WTC11 (cell line): ENCODE measurements around the gene CDH19. TPM values are rescaled to one million over a fixed set of nuclear protein-coding genes. Genes with fewer than 3 reads are reported as not detected.
A peak's percentile ranks its signal among the peaks of the same experiment; 100 is the strongest.

Experiments
- ATAC-seq: fragments of 200-7000 bp; cut with Tn5 transposase; 2 replicates; pipeline ENCODE4 v1.10.0; 2021; ENCODE audit warnings: mild to moderate bottlenecking, moderate library complexity
- CTCF ChIA-PET: fragments of 300-600 bp; sonication (Branson Sonifier 250); formaldehyde crosslinking; loops from one replicate; lab custom pipeline; 2021; ENCODE audit warnings: antibody characterized with exemption; lab: Charles Lee
- POLR2A ChIA-PET: fragments of 350-600 bp; sonication (Branson Sonifier 250); formaldehyde crosslinking; loops from one replicate; lab custom pipeline; 2021; ENCODE audit warnings: antibody characterized with exemption; lab: Charles Lee
- DNase-seq: peaks from one replicate; pipeline ENCODE4 v3.0.0; 2021; ENCODE audit warnings: low spot score
- H3K27ac Mint-ChIP-seq: 2 replicates; pipeline ENCODE4 v1.8.0; 2021; ENCODE audit warnings: mixed read lengths
- H3K27me3 Mint-ChIP-seq: 2 replicates; pipeline ENCODE4 v1.8.0; 2021; ENCODE audit warnings: low read depth, mild to moderate bottlenecking, moderate library complexity, mixed read lengths
- H3K36me3 Mint-ChIP-seq: 2 replicates; pipeline ENCODE4 v1.8.0; 2021; ENCODE audit warnings: mixed read lengths
- H3K4me1 Mint-ChIP-seq: 2 replicates; pipeline ENCODE4 v1.8.0; 2022; ENCODE audit warnings: mixed read lengths
- H3K4me3 Mint-ChIP-seq: 2 replicates; pipeline ENCODE4 v1.8.0; 2021; ENCODE audit warnings: mild to moderate bottlenecking, moderate library complexity, mixed read lengths
- H3K9me3 Mint-ChIP-seq: 2 replicates; pipeline ENCODE4 v1.8.0; 2021; ENCODE audit warnings: mixed read lengths
- AR ChIP-seq: fragments of 250-450 bp; sonication (Bioruptor Pico); IDR thresholded peaks from 2 replicates; pipeline ENCODE4 v1.9.0; 2021; ENCODE audit warnings: mild to moderate bottlenecking
- CBFB ChIP-seq: sonication (generic); formaldehyde crosslinking; IDR thresholded peaks from 2 replicates; pipeline ENCODE4 v1.8.1; 2022; ENCODE audit warnings: mild to moderate bottlenecking, low read depth, missing genetic modification reagents
- CREB1 ChIP-seq: sonication (generic); formaldehyde crosslinking; IDR thresholded peaks from 2 replicates; pipeline ENCODE4 v1.8.0; 2023; ENCODE audit warnings: mild to moderate bottlenecking, missing genetic modification reagents
- CTCF ChIP-seq: fragments of 200-600 bp; IDR thresholded peaks from 2 replicates; pipeline ENCODE4 v1.8.0; 2022; ENCODE audit warnings: antibody characterized with exemption
- EMX1 ChIP-seq: fragments of 250-450 bp; sonication (Bioruptor Pico); IDR thresholded peaks from 2 replicates; pipeline ENCODE4 v1.8.0; 2021; ENCODE audit warnings: mild to moderate bottlenecking
- ERG ChIP-seq: fragments of 250-450 bp; sonication (Bioruptor Pico); IDR thresholded peaks from 2 replicates; pipeline ENCODE4 v1.8.0; 2021; ENCODE audit warnings: mild to moderate bottlenecking
- HMGA2 ChIP-seq: fragments of 250-450 bp; sonication (Bioruptor Pico); IDR thresholded peaks from 2 replicates; pipeline ENCODE4 v1.4.0; 2021; ENCODE audit warnings: mild to moderate bottlenecking, moderate library complexity
- HMGXB4 ChIP-seq: sonication (generic); formaldehyde crosslinking; IDR thresholded peaks from 2 replicates; pipeline ENCODE4 v1.8.1; 2023; ENCODE audit warnings: mild to moderate bottlenecking, moderate library complexity, missing genetic modification reagents
- IRF2 ChIP-seq: sonication (generic); formaldehyde crosslinking; IDR thresholded peaks from 2 replicates; pipeline ENCODE4 v1.8.0; 2022; ENCODE audit warnings: low read depth, missing genetic modification reagents, borderline replicate concordance
- MAX ChIP-seq: sonication (generic); formaldehyde crosslinking; IDR thresholded peaks from 2 replicates; pipeline ENCODE4 v1.8.0; 2022; ENCODE audit warnings: mild to moderate bottlenecking, missing genetic modification reagents
- NR2C2 ChIP-seq: sonication (generic); formaldehyde crosslinking; IDR thresholded peaks from 2 replicates; pipeline ENCODE4 v1.8.0; 2022; ENCODE audit warnings: mild to moderate bottlenecking, missing genetic modification reagents
- NR3C1 ChIP-seq: sonication (generic); formaldehyde crosslinking; conservative IDR thresholded peaks from 2 replicates; pipeline ENCODE4 v1.8.1; 2023; ENCODE audit warnings: low read depth, mild to moderate bottlenecking, missing genetic modification reagents
- PREB ChIP-seq: sonication (generic); formaldehyde crosslinking; IDR thresholded peaks from 2 replicates; pipeline ENCODE4 v1.8.1; 2022; ENCODE audit warnings: mild to moderate bottlenecking, missing genetic modification reagents, moderate library complexity, borderline replicate concordance
- PRRX2 ChIP-seq: fragments of 250-450 bp; sonication (Bioruptor Pico); IDR thresholded peaks from 2 replicates; pipeline ENCODE4 v1.8.0; 2021; ENCODE audit warnings: mild to moderate bottlenecking
- SOX15 ChIP-seq: fragments of 250-450 bp; sonication (Bioruptor Pico); IDR thresholded peaks from 2 replicates; pipeline ENCODE4 v1.9.0; 2021; ENCODE audit warnings: mild to moderate bottlenecking
- ZBTB21 ChIP-seq: sonication (generic); formaldehyde crosslinking; IDR thresholded peaks from 2 replicates; pipeline ENCODE4 v1.8.1; 2023; ENCODE audit warnings: mild to moderate bottlenecking, missing genetic modification reagents, borderline replicate concordance
- ZNF121 ChIP-seq: sonication (generic); formaldehyde crosslinking; IDR thresholded peaks from 2 replicates; pipeline ENCODE4 v1.8.0; 2023; ENCODE audit warnings: missing genetic modification reagents
- ZNF138 ChIP-seq: sonication (generic); formaldehyde crosslinking; conservative IDR thresholded peaks from 2 replicates; pipeline ENCODE4 v1.8.1; 2022; ENCODE audit warnings: mild to moderate bottlenecking, moderate library complexity, missing genetic modification reagents
- ZNF219 ChIP-seq: sonication (generic); formaldehyde crosslinking; IDR thresholded peaks from 2 replicates; pipeline ENCODE4 v1.8.0; 2023; ENCODE audit warnings: missing genetic modification reagents, mild to moderate bottlenecking, borderline replicate concordance
- ZNF532 ChIP-seq: fragments of 250-450 bp; sonication (Bioruptor Pico); IDR thresholded peaks from 2 replicates; pipeline ENCODE4 v1.9.0; 2021; ENCODE audit warnings: mild to moderate bottlenecking, borderline replicate concordance
- total RNA-seq: library from RNA; stranded (reverse); gene quantifications from 3 replicates; pipeline ENCODE4 v1.2.3, GENCODE V29; 2021

Gene CDH19
- total RNA-seq, 1 experiment from 2014 or later, result not detected

- ChIA-PET POLR2A (no interaction called here), CTCF (no interaction called here)
- H3K4me3 Mint-ChIP-seq, result no peak overlapping the region
- DNase-seq, result no peak
- H3K4me1 Mint-ChIP-seq, result peaks cover 9% of the 10 kb centered on the region
- no peak for TF ChIP-seq ZNF121
- no peak for TF ChIP-seq CBFB
- TF ChIP-seq EMX1 (CRISPR knock-in tag), result no peak
- no peak for TF ChIP-seq CREB1 (CRISPR knock-in tag)
- no peak for TF ChIP-seq ZNF219 (CRISPR knock-in tag)
- TF ChIP-seq CTCF, result no peak
- no peak for TF ChIP-seq ZNF138 (CRISPR knock-in tag)
- no peak for TF ChIP-seq SOX15
- no peak for TF ChIP-seq ZNF532 (CRISPR knock-in tag)
- no peak for TF ChIP-seq PREB
- no peak for TF ChIP-seq NR2C2 (CRISPR knock-in tag)
- TF ChIP-seq ZBTB21 (CRISPR knock-in tag), result no peak
- no peak for TF ChIP-seq ERG (CRISPR knock-in tag)
- H3K36me3 Mint-ChIP-seq, result no peaks in the 10 kb centered on the region
- no peaks in the 10 kb centered on the region for H3K27me3 Mint-ChIP-seq
- no peaks in the 10 kb centered on the region for H3K9me3 Mint-ChIP-seq
- no peak overlapping the region for H3K27ac Mint-ChIP-seq
- ATAC-seq, result no peak
Observed at GRCh38 chr18:66497351-66497750, 106.5 kb downstream of the CDH19 start.

- Mint-ChIP-seq H3K4me3 (no peak overlapping the region), H3K27me3 (no peaks in the 10 kb centered on the region), H3K9me3 (no peaks in the 10 kb centered on the region; the same call in 1 of the 2 replicates), H3K27ac (no peak overlapping the region), H3K4me1 (no peaks in the 10 kb centered on the region), H3K36me3 (no peaks in the 10 kb centered on the region)
- POLR2A ChIA-PET, result no interaction called here
- DNase-seq (peak; percentile 83), ATAC-seq (peak; percentile 90)
- CTCF ChIA-PET, result interaction anchor here (0.6 to 1.5 kb wide), 11 partner anchors 9 to 770 kb away, joined by 3 to 10 read pairs (median 5); no protein-coding TSS in a partner anchor
- TF ChIP-seq CBFB, result no peak
- no peak for TF ChIP-seq MAX (CRISPR knock-in tag)
- no peak for TF ChIP-seq HMGXB4 (CRISPR knock-in tag)
- no peak for TF ChIP-seq IRF2 (CRISPR knock-in tag)
- peak; percentile 72; the same call in 1 of the 2 replicates for TF ChIP-seq HMGA2
- TF ChIP-seq ZNF138 (CRISPR knock-in tag), result no peak
- no peak for TF ChIP-seq AR
- TF ChIP-seq CTCF, result peak; percentile 40; the same call in 1 of the 2 replicates
- TF ChIP-seq NR3C1, result no peak
- TF ChIP-seq PRRX2 (CRISPR knock-in tag), result no peak
- no peak for TF ChIP-seq SOX15
- TF ChIP-seq, all 79 proteins: peak for 2
Observed at GRCh38 chr18:66495844-66496243, 108.0 kb downstream of the CDH19 start.
